ENCODE data around the gene SNIP1. TPM values are rescaled to one million over a fixed set of nuclear protein-coding genes. Genes with fewer than 3 reads are reported as not detected.

The SNIP1 gene
- total and polyA plus RNA-seq, 2 of the 8 experiments (the other 6 are each of a cell fraction or from before 2014, with no cell fraction given) = 3.7 to 15.7 TPM

Small RNA genes within 50 kb of the gene (microRNA-seq; reads per million reads assigned to microRNA genes)
- gene MIR5581 (ENCODE audit: borderline microRNAs expressed in 2 of 2, borderline number of aligned reads in 2 of 2, borderline replicate concordance in 1 of 2) = 0.20 to 0.23 reads per million in 2 experiments

Small RNA genes within 50 kb of the gene (small RNA-seq; reads per million reads assigned to genes)
- gene AL034379.1 (ENCODE audit: insufficient read depth) (not detected), gene MIR5581 (ENCODE audit: insufficient read depth) (1.5 reads per million)

Other genes with a start within 250 kb of the SNIP1 start
- 7.4 TPM in 2 replicates for gene ZC3H12A, start 79.7 kb downstream of the SNIP1 start, total RNA-seq (2021; fragmentation: NEBNext Ultra II Directional; extraction: Animal tissue kit (Norgen Biotek cat#: 25700))
- 10.0 and 13.7 TPM in 2 replicates for gene ZC3H12A, start 79.7 kb downstream of the SNIP1 start, polyA plus RNA-seq (2011; rRNA removed)
- gene MEAF6, start 39.5 kb downstream of the SNIP1 start, total RNA-seq (2021; fragmentation: NEBNext Ultra II Directional; extraction: Animal tissue kit (Norgen Biotek cat#: 25700)) = 36.9 and 38.8 TPM in 2 replicates
- gene MEAF6, start 39.5 kb downstream of the SNIP1 start, polyA plus RNA-seq (2011; rRNA removed) = 12.7 and 23.0 TPM in 2 replicates
- 9.5 and 11.3 TPM in 2 replicates for gene DNALI1, start 2.6 kb upstream of the SNIP1 start, total RNA-seq (2021; fragmentation: NEBNext Ultra II Directional; extraction: Animal tissue kit (Norgen Biotek cat#: 25700))
- gene DNALI1, start 2.6 kb upstream of the SNIP1 start, polyA plus RNA-seq (2011; rRNA removed) = 8.9 and 10.9 TPM in 2 replicates
- 88.3 and 95.6 TPM in 2 replicates for gene GNL2, start 41.6 kb upstream of the SNIP1 start, total RNA-seq (2021; fragmentation: NEBNext Ultra II Directional; extraction: Animal tissue kit (Norgen Biotek cat#: 25700))
- gene GNL2, start 41.6 kb upstream of the SNIP1 start, polyA plus RNA-seq (2011; rRNA removed) = 14.0 and 22.2 TPM in 2 replicates
- 0.21 TPM in 1 of 2 replicates, not detected in the other for gene RSPO1, start 80.6 kb upstream of the SNIP1 start, total RNA-seq (2021; fragmentation: NEBNext Ultra II Directional; extraction: Animal tissue kit (Norgen Biotek cat#: 25700))
- gene RSPO1, start 80.6 kb upstream of the SNIP1 start, polyA plus RNA-seq (2011; rRNA removed) = 0.28 and 0.39 TPM in 2 replicates
- gene CDCA8, start 138.2 kb upstream of the SNIP1 start, total RNA-seq (2021; fragmentation: NEBNext Ultra II Directional; extraction: Animal tissue kit (Norgen Biotek cat#: 25700)) = 41.6 and 43.9 TPM in 2 replicates
- 37.8 and 46.2 TPM in 2 replicates for gene CDCA8, start 138.2 kb upstream of the SNIP1 start, polyA plus RNA-seq (2011; rRNA removed)
- gene EPHA10, start 210.8 kb upstream of the SNIP1 start, total RNA-seq (2021; fragmentation: NEBNext Ultra II Directional; extraction: Animal tissue kit (Norgen Biotek cat#: 25700)) = 1.0 and 1.5 TPM in 2 replicates
- gene EPHA10, start 210.8 kb upstream of the SNIP1 start, polyA plus RNA-seq (2011; rRNA removed) = 0.54 and 1.2 TPM in 2 replicates
- gene MANEAL, start 239.6 kb upstream of the SNIP1 start, total RNA-seq (2021; fragmentation: NEBNext Ultra II Directional; extraction: Animal tissue kit (Norgen Biotek cat#: 25700)) = 4.2 and 4.8 TPM in 2 replicates
- gene MANEAL, start 239.6 kb upstream of the SNIP1 start, polyA plus RNA-seq (2011; rRNA removed) = 7.1 and 7.2 TPM in 2 replicates